Common myeloid progenitor, CD34-positive (primary cell): ENCODE results near the gene DRC1.

Experiments used
- CTCF ChIA-PET: fragments of 350-600 bp; sonication (Branson Sonifier 250); formaldehyde crosslinking; loops from one replicate; lab custom pipeline; 2021; ENCODE audit warnings: antibody characterized with exemption; lab: Charles Lee
- POLR2A ChIA-PET: fragments of 350-600 bp; sonication (Branson Sonifier 250); formaldehyde crosslinking; loops from one replicate; lab custom pipeline; 2021; ENCODE audit warnings: antibody characterized with exemption; lab: Charles Lee
- DNase-seq, 3 donors: peaks; one replicate each; pipeline versions ENCODE4 v3.0.0 to v3.0.0-alpha.2; 2013
- H3K27ac ChIP-seq, 2 experiments: 1 replicate in 1 of 2; 2 replicates in 1 of 2; pipeline ENCODE4 v1.7.0; 2013; ENCODE audit warnings: inconsistent platforms in 2 of 2, low read length in 2 of 2, mild to moderate bottlenecking in 2 of 2, low read depth in 1 of 2, moderate library complexity in 1 of 2; ENCODE audit not compliant: severe bottlenecking in 2 of 2, insufficient read depth in 1 of 2, poor library complexity in 1 of 2
- H3K27me3 ChIP-seq, 5 experiments: replicated peaks in 2 of 5; 1 replicate in 3 of 5; 2 replicates in 2 of 5; pipeline versions ENCODE4 v1.6.1 to v1.7.0; 2013; ENCODE audit warnings: low read length in 4 of 5, mild to moderate bottlenecking in 2 of 5, moderate library complexity in 2 of 5, inconsistent platforms in 1 of 5; ENCODE audit not compliant: insufficient read depth in 5 of 5, control insufficient read depth in 4 of 5
- H3K36me3 ChIP-seq, 4 experiments: 1 replicate in 2 of 4; 2 replicates in 2 of 4; pipeline versions ENCODE4 v1.6.1 to v1.7.0; 2013; ENCODE audit warnings: low read length in 3 of 4, control low read depth in 1 of 4, mild to moderate bottlenecking in 1 of 4; ENCODE audit not compliant: control insufficient read depth in 4 of 4, insufficient read depth in 4 of 4
- H3K4me1 ChIP-seq, 4 experiments: 1 replicate in 3 of 4; 2 replicates in 1 of 4; pipeline versions ENCODE4 v1.6.1 to v1.7.1; 2013; ENCODE audit warnings: low read length in 3 of 4, mild to moderate bottlenecking in 3 of 4, control low read depth in 1 of 4, inconsistent platforms in 1 of 4, moderate library complexity in 1 of 4; ENCODE audit not compliant: control insufficient read depth in 4 of 4, insufficient read depth in 4 of 4; ENCODE audit errors: control extremely low read depth in 1 of 4
- H3K4me3 ChIP-seq, 7 experiments: 1 replicate in 4 of 7; 2 replicates in 3 of 7; pipeline versions ENCODE4 v1.5.1 to v1.7.0; 2013; ENCODE audit warnings: mild to moderate bottlenecking in 7 of 7, low read length in 6 of 7, moderate library complexity in 6 of 7, inconsistent platforms in 2 of 7, low read depth in 2 of 7, control low read depth in 1 of 7; ENCODE audit not compliant: insufficient read depth in 4 of 7, control insufficient read depth in 1 of 7; ENCODE audit errors: extremely low read depth in 1 of 7
- H3K9me3 ChIP-seq, 5 experiments: 1 replicate in 4 of 5; 2 replicates in 1 of 5; pipeline versions ENCODE4 v1.6.1 to v1.7.1; 2013; ENCODE audit warnings: low read length in 4 of 5, mild to moderate bottlenecking in 2 of 5, inconsistent platforms in 1 of 5, low read depth in 1 of 5, moderate library complexity in 1 of 5; ENCODE audit not compliant: control insufficient read depth in 4 of 5, insufficient read depth in 2 of 5; ENCODE audit errors: control extremely low read depth in 1 of 5
- WGBS: methylation state at CpG from one replicate; pipeline ENCODE4 v1.1.5; 2013; ENCODE audit not compliant: insufficient coverage; 5-methylcytosine and 5-hydroxymethylcytosine counted together

Gene DRC1

GRCh38 chr2:26428846-26429245 is 27.1 kb downstream of the DRC1 start:
- H3K27me3 ChIP-seq: no peaks in the 10 kb centered on the region

GRCh38 chr2:26429779-26430578 is 28.3 kb downstream of the DRC1 start:
- Histone ChIP-seq H3K9me3 (no peaks in the 10 kb centered on the region), H3K27ac (no peak overlapping the region), H3K4me3 (no peak overlapping the region), H3K27me3 (no peaks in the 10 kb centered on the region), H3K36me3 (no peaks in the 10 kb centered on the region), H3K4me1 (no peaks in the 10 kb centered on the region)
- CTCF ChIA-PET: interaction anchor here (0.6 to 1.4 kb wide), 2 partner anchors 9 to 587 kb away, joined by 3 read pairs; no protein-coding TSS in a partner anchor
- DNase-seq: no peak
- WGBS: 97% methylated on average over 4 of the region's 8 CpGs
- POLR2A ChIA-PET: no interaction called here

More at GRCh38 chr2:26428846-26429245, 27.1 kb downstream of the DRC1 start:
- no peak for DNase-seq
- 93% methylated on average over 2 of the region's 2 CpGs for WGBS
- Histone ChIP-seq H3K9me3 (no peaks in the 10 kb centered on the region), H3K36me3 (no peaks in the 10 kb centered on the region), H3K27ac (no peak overlapping the region), H3K4me3 (no peak overlapping the region), H3K4me1 (no peaks in the 10 kb centered on the region)
- ChIA-PET POLR2A (no interaction called here), CTCF (no interaction called here)

- Histone ChIP-seq H3K9me3 (no peaks in the 10 kb centered on the region), H3K27ac (no peak overlapping the region), H3K4me3 (no peak overlapping the region), H3K27me3 (no peaks in the 10 kb centered on the region), H3K36me3 (no peaks in the 10 kb centered on the region), H3K4me1 (no peaks in the 10 kb centered on the region)
- no peak for DNase-seq
- 91% methylated on average over 6 of the region's 7 CpGs for WGBS
- ChIA-PET CTCF (interaction anchor here (1.4 kb wide), 1 partner anchor 10 kb away, joined by 3 read pairs; no protein-coding TSS in a partner anchor), POLR2A (interaction anchor here (0.6 kb wide), 1 partner anchor 1765 kb away, joined by 3 read pairs; no protein-coding TSS in a partner anchor)
These were observed 29.1 kb downstream of the DRC1 start for GRCh38 chr2:26430826-26431225.

GRCh38 chr2:26432363-26432762 is 30.6 kb downstream of the DRC1 start:
- no peak overlapping the region for H3K4me3 ChIP-seq
- no peak for DNase-seq
- H3K9me3 ChIP-seq: no peaks in the 10 kb centered on the region
- POLR2A ChIA-PET: interaction anchor here (0.6 kb wide), 1 partner anchor 15 kb away, joined by 3 read pairs; no protein-coding TSS in a partner anchor
- H3K27me3 ChIP-seq: no peaks in the 10 kb centered on the region
- CTCF ChIA-PET: no interaction called here
- H3K27ac ChIP-seq: no peak overlapping the region
- H3K36me3 ChIP-seq: no peaks in the 10 kb centered on the region
- no peaks in the 10 kb centered on the region for H3K4me1 ChIP-seq

- Histone ChIP-seq H3K36me3 (no peaks in the 10 kb centered on the region), H3K27me3 (no peaks in the 10 kb centered on the region), H3K9me3 (no peaks in the 10 kb centered on the region), H3K4me1 (no peaks in the 10 kb centered on the region), H3K27ac (no peak overlapping the region), H3K4me3 (no peak overlapping the region)
- ChIA-PET POLR2A (interaction anchor here (0.6 kb wide), 1 partner anchor 15 kb away, joined by 3 read pairs; no protein-coding TSS in a partner anchor), CTCF (no interaction called here)
- 40% methylated on average over 1 of the region's 2 CpGs for WGBS
- DNase-seq: no peak
These were observed 31.1 kb downstream of the DRC1 start for GRCh38 chr2:26432859-26433258.

- Histone ChIP-seq H3K27ac (no peak overlapping the region), H3K36me3 (no peaks in the 10 kb centered on the region), H3K4me1 (no peaks in the 10 kb centered on the region), H3K9me3 (no peaks in the 10 kb centered on the region), H3K27me3 (no peaks in the 10 kb centered on the region), H3K4me3 (no peak overlapping the region)
- CTCF ChIA-PET: interaction anchor here (1.1 kb wide), 1 partner anchor 50 kb away, joined by 3 read pairs; no protein-coding TSS in a partner anchor
- POLR2A ChIA-PET: no interaction called here
- no CpG with 5 or more reads among the region's 2 CpGs for WGBS
- no peak for DNase-seq
These were observed 33.4 kb downstream of the DRC1 start for GRCh38 chr2:26435106-26435505.

- no peaks in the 10 kb centered on the region for H3K27me3 ChIP-seq
- no peak for DNase-seq
- 78% methylated on average over 8 of the region's 8 CpGs for WGBS
- H3K4me1 ChIP-seq: no peaks in the 10 kb centered on the region
- ChIA-PET POLR2A (no interaction called here), CTCF (no interaction called here)
- H3K27ac ChIP-seq: no peak overlapping the region
- H3K4me3 ChIP-seq: no peak overlapping the region
- no peaks in the 10 kb centered on the region for H3K9me3 ChIP-seq
- no peaks in the 10 kb centered on the region for H3K36me3 ChIP-seq
These were observed 36.8 kb downstream of the DRC1 start for GRCh38 chr2:26438526-26438925.
